A549 (cell line): Measurements from ENCODE around the gene GRIK4. TPM values are rescaled to one million over a fixed set of nuclear protein-coding genes. Genes with fewer than 3 reads are reported as not detected.
"Not testable (repeated sequence)": the region's sequence is repeated elsewhere in the genome, so short reads cannot be mapped to it uniquely, and the experiment has no call there.

ENCODE experiments used
- ATAC-seq, 2 experiments: fragments of 200-7000 bp in 1 of 2; fragments of >200 bp in 1 of 2; cut with Nextera tagmentation in 1 of 2; cut with Tn5 transposase in 1 of 2; 3 replicates each; pipeline versions ENCODE4 v1.8.0 to v1.9.1; 2018 to 2020; ENCODE audit warnings: mild to moderate bottlenecking in 1 of 2, moderate library complexity in 1 of 2
- CTCF ChIA-PET: fragments of 300-600 bp; sonication (Branson Sonifier 250); formaldehyde crosslinking; extraction: SDS; loops from one replicate; lab custom pipeline; 2021; ENCODE audit warnings: antibody characterized with exemption, inconsistent platforms; lab: Yijun Ruan, JAX
- POLR2A ChIA-PET: fragments of 350-600 bp; formaldehyde crosslinking; extraction: SDS; loops from one replicate; lab custom pipeline; 2021; ENCODE audit warnings: antibody characterized with exemption, inconsistent platforms; lab: Yijun Ruan, JAX
- DNase-seq, 2 experiments: peaks; one replicate each; pipeline versions ENCODE4 v3.0.0 to v3.0.0-alpha.2; 2011 to 2016; ENCODE audit warnings: low read depth in 1 of 2, low spot score in 1 of 2
- FAIRE-seq: peaks from 2 replicates; lab custom pipeline; 2011; peaks lifted over from hg19 to GRCh38; lab: Jason Lieb, UNC
- H3K27ac ChIP-seq, 2 experiments: fragments of >200 bp; sonication (Bioruptor Twin); formaldehyde crosslinking; 3 replicates each; pipeline ENCODE4 v1.5.1; 2016 to 2017
- H3K4me1 ChIP-seq: fragments of >200 bp; sonication (Bioruptor Twin); formaldehyde crosslinking; 3 replicates; pipeline ENCODE4 v1.6.1; 2016
- H3K4me2 ChIP-seq: fragments of >200 bp; sonication (Bioruptor Twin); formaldehyde crosslinking; 3 replicates; pipeline ENCODE4 v1.6.1; 2016
- H3K4me3 ChIP-seq: fragments of >200 bp; sonication (Bioruptor Twin); formaldehyde crosslinking; 3 replicates; pipeline ENCODE4 v1.5.1; 2016
- H3K9me3 ChIP-seq: fragments of >200 bp; sonication (Bioruptor Twin); formaldehyde crosslinking; 3 replicates; pipeline ENCODE4 v1.6.1; 2016
- E2F6 ChIP-seq: IDR thresholded peaks from 2 replicates; pipeline ENCODE4 v1.6.1; 2012; ENCODE audit warnings: low read depth, borderline replicate concordance
- EHF ChIP-seq: fragments of 250-450 bp; sonication (Bioruptor Pico); IDR thresholded peaks from 2 replicates; pipeline ENCODE4 v1.5.0; 2020; ENCODE audit warnings: mild to moderate bottlenecking
- FOSB ChIP-seq: fragments of 250-450 bp; sonication (Bioruptor Pico); IDR thresholded peaks from 2 replicates; pipeline ENCODE4 v1.5.0; 2020; ENCODE audit warnings: mild to moderate bottlenecking, moderate library complexity
- FOXS1 ChIP-seq: fragments of 250-450 bp; sonication (Bioruptor Pico); IDR thresholded peaks from 2 replicates; pipeline ENCODE4 v1.5.0; 2020; ENCODE audit warnings: mild to moderate bottlenecking, moderate library complexity
- HDAC2 ChIP-seq: fragments of 200-600 bp; sonication (generic); IDR thresholded peaks from 2 replicates; pipeline ENCODE4 v1.6.1; 2016
- HES2 ChIP-seq: fragments of >200 bp; sonication (Bioruptor Twin); formaldehyde crosslinking; IDR thresholded peaks from 2 replicates; pipeline ENCODE4 v1.6.1; 2016
- HEYL ChIP-seq: fragments of 250-450 bp; sonication (Bioruptor Pico); IDR thresholded peaks from 2 replicates; pipeline ENCODE4 v1.8.0; 2021; ENCODE audit warnings: mild to moderate bottlenecking, moderate library complexity
- HOXA7 ChIP-seq: fragments of 250-450 bp; sonication (Bioruptor Pico); IDR thresholded peaks from 2 replicates; pipeline ENCODE4 v1.5.0; 2020; ENCODE audit warnings: mild to moderate bottlenecking, moderate library complexity
- HOXB5 ChIP-seq: fragments of 250-450 bp; sonication (Bioruptor Pico); IDR thresholded peaks from 2 replicates; pipeline ENCODE4 v1.5.0; 2020; ENCODE audit warnings: mild to moderate bottlenecking, moderate library complexity
- JUNB ChIP-seq: fragments of >200 bp; sonication (Bioruptor Twin); formaldehyde crosslinking; IDR thresholded peaks from 2 replicates; pipeline ENCODE4 v1.6.1; 2016
- KDM1A ChIP-seq: fragments of 200-600 bp; sonication (generic); IDR thresholded peaks from 2 replicates; pipeline ENCODE4 v1.6.1; 2016; ENCODE audit warnings: low read depth, mild to moderate bottlenecking
- POLR2AphosphoS2 ChIP-seq: conservative IDR thresholded peaks from 2 replicates; pipeline ENCODE4 v1.6.1; 2012; ENCODE audit warnings: low read length, improper control_type of control experiment, inconsistent platforms
- RCOR1 ChIP-seq: fragments of 150-350 bp; IDR thresholded peaks from 2 replicates; pipeline ENCODE4 v1.6.1; 2014; ENCODE audit warnings: antibody characterized with exemption, low read length, low read depth
- TFCP2L1 ChIP-seq: fragments of 250-450 bp; sonication (Bioruptor Pico); IDR thresholded peaks from 2 replicates; pipeline ENCODE4 v1.5.0; 2021; ENCODE audit warnings: mild to moderate bottlenecking
- WGBS: methylation state at CpG from one replicate; pipeline ENCODE4 v1.1.6; 2017; ENCODE audit errors: missing lambda C conversion rate; 5-methylcytosine and 5-hydroxymethylcytosine counted together
- polyA plus RNA-seq, 4 experiments: library from polyadenylated mRNA; depleted of rRNA in 3 of 4; stranded (reverse); fragments of >200 nt; fragmentation: RNase III in 1 of 4; extraction: RNeasy Plus Mini Kit Qiagen cat#74134 plus additional on column Dnase treatment in 1 of 4; gene quantifications; 2 replicates in 3 of 4; 3 replicates in 1 of 4; pipeline ENCODE4 v1.2.3, GENCODE V29; 2011 to 2017
- TF ChIP-seq, protein P1 (sequence below): fragments of 200-600 bp; sonication (generic); IDR thresholded peaks from 2 replicates; pipeline ENCODE4 v1.6.1; 2016; ENCODE audit warnings: antibody characterized with exemption, mild to moderate bottlenecking, moderate library complexity

The GRIK4 gene
- polyA plus RNA-seq, 2 of the 4 experiments (the other 2 are of a cell fraction) = 0.01 TPM; not detected in 1

GRCh38 chr11:120501976-120502755 is 9.4 kb upstream of the GRIK4 start:
- ChIA-PET CTCF (interaction anchor here (1.0 to 2.7 kb wide), 4 partner anchors 9 to 693 kb away, joined by 3 to 18 read pairs (median 4); partner anchors contain the start of gene GRIK4), POLR2A (no interaction called here)
- no peak overlapping the region for H3K27ac ChIP-seq
- no peaks in the 10 kb centered on the region for H3K9me3 ChIP-seq
- TF ChIP-seq, protein P1, sequence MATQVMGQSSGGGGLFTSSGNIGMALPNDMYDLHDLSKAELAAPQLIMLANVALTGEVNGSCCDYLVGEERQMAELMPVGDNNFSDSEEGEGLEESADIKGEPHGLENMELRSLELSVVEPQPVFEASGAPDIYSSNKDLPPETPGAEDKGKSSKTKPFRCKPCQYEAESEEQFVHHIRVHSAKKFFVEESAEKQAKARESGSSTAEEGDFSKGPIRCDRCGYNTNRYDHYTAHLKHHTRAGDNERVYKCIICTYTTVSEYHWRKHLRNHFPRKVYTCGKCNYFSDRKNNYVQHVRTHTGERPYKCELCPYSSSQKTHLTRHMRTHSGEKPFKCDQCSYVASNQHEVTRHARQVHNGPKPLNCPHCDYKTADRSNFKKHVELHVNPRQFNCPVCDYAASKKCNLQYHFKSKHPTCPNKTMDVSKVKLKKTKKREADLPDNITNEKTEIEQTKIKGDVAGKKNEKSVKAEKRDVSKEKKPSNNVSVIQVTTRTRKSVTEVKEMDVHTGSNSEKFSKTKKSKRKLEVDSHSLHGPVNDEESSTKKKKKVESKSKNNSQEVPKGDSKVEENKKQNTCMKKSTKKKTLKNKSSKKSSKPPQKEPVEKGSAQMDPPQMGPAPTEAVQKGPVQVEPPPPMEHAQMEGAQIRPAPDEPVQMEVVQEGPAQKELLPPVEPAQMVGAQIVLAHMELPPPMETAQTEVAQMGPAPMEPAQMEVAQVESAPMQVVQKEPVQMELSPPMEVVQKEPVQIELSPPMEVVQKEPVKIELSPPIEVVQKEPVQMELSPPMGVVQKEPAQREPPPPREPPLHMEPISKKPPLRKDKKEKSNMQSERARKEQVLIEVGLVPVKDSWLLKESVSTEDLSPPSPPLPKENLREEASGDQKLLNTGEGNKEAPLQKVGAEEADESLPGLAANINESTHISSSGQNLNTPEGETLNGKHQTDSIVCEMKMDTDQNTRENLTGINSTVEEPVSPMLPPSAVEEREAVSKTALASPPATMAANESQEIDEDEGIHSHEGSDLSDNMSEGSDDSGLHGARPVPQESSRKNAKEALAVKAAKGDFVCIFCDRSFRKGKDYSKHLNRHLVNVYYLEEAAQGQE = no peak
- FAIRE-seq = no peak
- H3K4me1 ChIP-seq = no peaks in the 10 kb centered on the region
- 59% methylated on average over 5 of the region's 5 CpGs for WGBS
- ATAC-seq = no peak
- H3K4me2 ChIP-seq = no peak overlapping the region
- H3K4me3 ChIP-seq = no peak overlapping the region
- DNase-seq = no peak

DNA sequence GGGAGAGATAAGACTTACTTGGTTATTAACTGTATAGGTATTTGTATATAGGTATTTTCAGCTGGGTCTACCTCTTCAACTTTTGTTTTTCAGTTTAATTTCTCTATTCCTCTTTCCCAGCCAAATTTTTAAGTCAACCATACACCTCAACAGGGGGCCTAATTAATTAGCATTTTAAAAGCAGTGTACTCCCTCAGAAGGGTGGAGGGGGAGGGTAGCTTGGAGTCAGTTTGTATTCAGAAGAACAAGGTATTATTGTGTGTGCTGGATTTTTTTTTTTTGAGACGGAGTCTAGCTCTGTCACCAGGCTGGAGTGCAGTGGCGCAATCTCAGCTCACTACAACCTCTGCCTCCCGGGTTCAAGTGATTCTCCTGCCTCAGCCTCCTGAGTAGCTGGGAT is 8.0 kb upstream of the GRIK4 start:
- FAIRE-seq = not testable (repeated sequence)

DNA sequence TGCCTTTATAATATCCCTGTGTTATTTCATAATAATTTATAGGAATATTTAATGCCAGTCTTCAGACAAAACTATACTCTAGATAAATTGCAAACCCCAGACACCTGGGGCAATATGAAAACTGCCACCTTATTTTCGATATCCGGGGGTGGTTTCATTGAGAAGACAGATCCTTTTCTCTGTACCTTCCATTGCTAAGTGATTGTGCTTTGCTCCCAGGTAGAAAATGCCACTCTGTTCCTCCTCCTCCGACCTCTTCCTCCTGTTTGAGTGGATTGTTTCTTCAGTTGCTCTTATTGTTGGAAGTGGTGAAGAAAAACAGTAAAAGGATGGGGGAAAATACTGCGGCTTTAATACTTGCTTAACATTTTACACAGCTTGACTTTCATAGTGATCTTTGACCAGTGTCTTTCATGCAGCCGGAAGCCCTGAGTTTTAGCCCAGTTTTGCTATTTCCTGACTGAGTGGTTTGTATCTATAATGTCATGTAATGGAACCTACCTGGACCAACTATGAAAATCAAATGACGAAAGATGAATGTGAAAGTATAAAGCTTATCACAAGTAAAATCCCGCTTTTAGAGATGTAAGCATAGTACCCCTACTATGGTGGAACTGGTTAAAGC is 5.6 kb upstream of the GRIK4 start:
- H3K4me2 ChIP-seq = no peak overlapping the region
- no peaks in the 10 kb centered on the region for H3K4me1 ChIP-seq
- DNase-seq = no peak
- H3K4me3 ChIP-seq = no peak overlapping the region
- CTCF ChIA-PET = interaction anchor here (0.6 to 2.4 kb wide), 4 partner anchors 13 to 179 kb away, joined by 3 to 6 read pairs (median 3); no protein-coding TSS in a partner anchor
- FAIRE-seq = no peak
- no peak for TF ChIP-seq TFCP2L1 (CRISPR knock-in tag)
- TF ChIP-seq HOXB5 = no peak
- TF ChIP-seq RCOR1 = no peak
- TF ChIP-seq FOXS1 (CRISPR knock-in tag) = no peak
- no peak for TF ChIP-seq HDAC2
- no peak overlapping the region for H3K27ac ChIP-seq
- 50% methylated on average over 7 of the region's 7 CpGs for WGBS
- POLR2A ChIA-PET = no interaction called here
- no peaks in the 10 kb centered on the region for H3K9me3 ChIP-seq
- ATAC-seq = no peak

More for the DNA sequence above, 8.0 kb upstream of the GRIK4 start:
- H3K4me2 ChIP-seq, DNase-seq, ATAC-seq, H3K4me3 ChIP-seq, H3K9me3 ChIP-seq, H3K27ac ChIP-seq, H3K4me1 ChIP-seq, POLR2A ChIA-PET: not testable (repeated sequence)
- 59% methylated on average over 3 of the region's 3 CpGs for WGBS
- CTCF ChIA-PET = interaction anchor here (2.4 kb wide), 1 partner anchor 181 kb away, joined by 6 read pairs; no protein-coding TSS in a partner anchor

DNA sequence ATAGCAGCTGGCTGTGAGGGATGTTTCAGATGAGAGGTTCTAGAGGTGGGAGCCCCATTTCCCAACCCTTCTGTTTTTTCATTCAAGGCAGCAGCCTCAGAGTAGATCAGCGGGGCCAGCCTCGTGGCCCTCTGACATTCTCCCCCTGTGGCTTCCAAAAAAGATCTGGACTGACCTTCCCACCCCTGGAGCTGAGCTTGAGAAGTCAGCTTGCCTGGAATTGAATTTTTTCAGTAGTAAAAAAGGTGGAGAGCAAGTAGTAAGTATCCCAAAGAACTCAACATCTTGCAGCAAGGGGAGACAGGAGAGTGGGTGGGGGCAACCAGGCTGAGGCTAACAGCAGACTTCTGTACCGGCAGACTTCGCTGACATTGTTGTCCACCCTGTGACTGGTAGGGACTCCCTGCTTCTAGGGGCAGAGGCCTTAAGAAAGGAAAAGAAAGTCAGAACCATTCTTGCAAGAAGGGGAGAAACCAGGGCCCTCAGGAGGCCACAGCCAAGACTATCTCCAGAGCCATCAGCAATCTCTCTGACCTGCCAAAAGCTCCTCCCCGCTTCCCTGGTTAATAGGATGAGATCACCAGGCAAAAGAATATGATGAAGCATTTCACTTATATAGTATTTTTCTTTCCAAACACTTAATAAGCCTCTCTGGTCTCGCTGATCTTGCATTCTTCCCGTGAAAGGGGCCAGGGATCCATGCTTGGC is 2.0 kb upstream of the GRIK4 start:
- CTCF ChIA-PET = interaction anchor here (0.6 to 3.8 kb wide), 8 partner anchors 8 to 602 kb away, joined by 3 to 58 read pairs (median 10); no protein-coding TSS in a partner anchor
- FAIRE-seq (no peak), DNase-seq (no peak), ATAC-seq (no peak)
- no peak overlapping the region for H3K4me2 ChIP-seq
- no peaks in the 10 kb centered on the region for H3K9me3 ChIP-seq
- WGBS = 60% methylated on average over 7 of the region's 7 CpGs
- H3K4me3 ChIP-seq = no peak overlapping the region
- no peak overlapping the region for H3K27ac ChIP-seq
- POLR2A ChIA-PET = no interaction called here
- TF ChIP-seq HES2 (no peak), KDM1A (no peak), POLR2AphosphoS2 (no peak), E2F6 (no peak), HEYL (CRISPR knock-in tag) (no peak), HOXA7 (CRISPR knock-in tag) (no peak), EHF (CRISPR knock-in tag) (no peak), JUNB (no peak), FOSB (CRISPR knock-in tag) (no peak)
- H3K4me1 ChIP-seq = no peaks in the 10 kb centered on the region
